Heart left ventricle (tissue), 13 donors: ENCODE measurements around the gene ELMOD3.

Experiments used
- POLR2A ChIP-seq, 2 donors: fragments of 450-650 bp; IDR thresholded peaks; one replicate each; pipeline ENCODE4 v1.6.1; 2017; ENCODE audit warnings: antibody characterized with exemption in 2 of 2, mild to moderate bottlenecking in 2 of 2, moderate library complexity in 2 of 2
- TF ChIP-seq, protein P1 (sequence below), 12 donors: fragments of 200-600 bp; sonication (generic) in 4 of 12; IDR thresholded peaks; one replicate each; pipeline versions ENCODE4 v1.5.0 to v1.8.0; 2018 to 2022; ENCODE audit warnings: antibody characterized with exemption in 12 of 12, mild to moderate bottlenecking in 5 of 12
- donor health status: ischemic (EF 13 %, LVEDD 7.1; RV severe dilation, severe dysfunction).
- donor health status: DM: no; HTN: yes; CAD: no.
- donor health status: DM: no; HTN: no; CAD: no.
- donor health status: ischemic (EF 25% LVEDD 6.9; RV normal size, moderate dysfunction).
- donor health status: ischemic (EF 25% LVEDD 5.7; RV mildly dilated, moderate dysfunction).
- donor health status: ischemic (EF 35%, LVEDD 5.7; RV mildly dilated, moderate dysfunction).
- donor health status: nonischemic (EF 11% LVEDD 7.7; RV severe dilation, severe dysfunction).
- donor health status: DM: yes; HTN: yes; CAD: no.
- donor health status: PGD.
- donor health status: ischemic (EF 29% LVEDD 5.4; RV normal size, mild dysfunction).
- donor health status: nonischemic (EF 23%, LVEDD 6.1; RV moderate dilation, normal function).

- TF ChIP-seq, protein P1, sequence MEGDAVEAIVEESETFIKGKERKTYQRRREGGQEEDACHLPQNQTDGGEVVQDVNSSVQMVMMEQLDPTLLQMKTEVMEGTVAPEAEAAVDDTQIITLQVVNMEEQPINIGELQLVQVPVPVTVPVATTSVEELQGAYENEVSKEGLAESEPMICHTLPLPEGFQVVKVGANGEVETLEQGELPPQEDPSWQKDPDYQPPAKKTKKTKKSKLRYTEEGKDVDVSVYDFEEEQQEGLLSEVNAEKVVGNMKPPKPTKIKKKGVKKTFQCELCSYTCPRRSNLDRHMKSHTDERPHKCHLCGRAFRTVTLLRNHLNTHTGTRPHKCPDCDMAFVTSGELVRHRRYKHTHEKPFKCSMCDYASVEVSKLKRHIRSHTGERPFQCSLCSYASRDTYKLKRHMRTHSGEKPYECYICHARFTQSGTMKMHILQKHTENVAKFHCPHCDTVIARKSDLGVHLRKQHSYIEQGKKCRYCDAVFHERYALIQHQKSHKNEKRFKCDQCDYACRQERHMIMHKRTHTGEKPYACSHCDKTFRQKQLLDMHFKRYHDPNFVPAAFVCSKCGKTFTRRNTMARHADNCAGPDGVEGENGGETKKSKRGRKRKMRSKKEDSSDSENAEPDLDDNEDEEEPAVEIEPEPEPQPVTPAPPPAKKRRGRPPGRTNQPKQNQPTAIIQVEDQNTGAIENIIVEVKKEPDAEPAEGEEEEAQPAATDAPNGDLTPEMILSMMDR (IDR thresholded peaks at IDR 0.05) = no peak
- no peak for TF ChIP-seq POLR2A (IDR thresholded peaks at IDR 0.05)
Measured at GRCh38 chr2:85327160-85327821, 27.3 kb upstream of the ELMOD3 start.
